ENCODE results near the gene RABGAP1L. TPM values are rescaled to one million over a fixed set of nuclear protein-coding genes. Genes with fewer than 3 reads are reported as not detected.

Gene RABGAP1L
- total and polyA plus RNA-seq, 10 of the 15 experiments (the other 5 are each of a cell fraction or from before 2014, with no cell fraction given), result 5.8 to 194 (median 113) TPM

DNA sequence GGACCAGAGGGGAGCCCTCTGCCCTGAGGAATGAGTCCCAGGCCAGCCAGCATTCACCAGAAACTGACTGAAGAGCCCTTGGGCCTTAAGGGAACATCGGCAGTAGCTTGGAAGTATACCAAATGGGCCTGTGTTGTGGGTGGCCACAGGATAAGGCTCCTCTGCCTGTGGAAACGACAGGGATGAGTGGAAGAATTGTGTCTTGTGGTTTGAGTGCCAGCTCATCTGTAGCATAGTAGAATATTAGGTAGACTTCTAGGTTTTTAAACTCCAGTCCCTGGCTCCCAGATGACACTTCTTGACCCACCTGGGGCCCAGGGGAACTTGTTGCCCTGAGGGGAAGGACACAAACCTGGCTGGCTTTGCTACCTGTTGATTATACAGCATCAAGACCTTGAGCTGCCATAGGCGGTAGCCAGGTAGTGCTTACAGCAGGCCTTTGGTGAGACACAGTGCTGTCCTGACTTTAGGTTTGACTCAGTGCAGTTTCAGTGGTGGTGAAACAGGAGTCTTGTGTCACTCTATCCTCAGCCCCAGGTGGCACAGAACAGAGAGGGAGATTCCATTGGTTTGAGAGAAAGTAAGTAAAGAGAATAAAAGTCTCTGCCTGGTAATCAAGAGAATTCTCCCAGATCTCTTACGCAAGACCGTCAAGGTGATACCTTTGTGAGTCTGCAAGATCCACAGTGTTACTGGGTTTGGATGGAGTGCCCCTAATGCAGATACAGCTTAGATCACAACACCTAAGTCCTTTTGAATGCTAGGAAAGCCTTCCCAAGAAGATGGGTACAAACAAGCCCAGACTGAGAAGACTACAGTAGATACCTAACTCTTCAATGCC lies 50.2 kb downstream of the RABGAP1L start (continued):
- TF ChIP-seq, protein P1, sequence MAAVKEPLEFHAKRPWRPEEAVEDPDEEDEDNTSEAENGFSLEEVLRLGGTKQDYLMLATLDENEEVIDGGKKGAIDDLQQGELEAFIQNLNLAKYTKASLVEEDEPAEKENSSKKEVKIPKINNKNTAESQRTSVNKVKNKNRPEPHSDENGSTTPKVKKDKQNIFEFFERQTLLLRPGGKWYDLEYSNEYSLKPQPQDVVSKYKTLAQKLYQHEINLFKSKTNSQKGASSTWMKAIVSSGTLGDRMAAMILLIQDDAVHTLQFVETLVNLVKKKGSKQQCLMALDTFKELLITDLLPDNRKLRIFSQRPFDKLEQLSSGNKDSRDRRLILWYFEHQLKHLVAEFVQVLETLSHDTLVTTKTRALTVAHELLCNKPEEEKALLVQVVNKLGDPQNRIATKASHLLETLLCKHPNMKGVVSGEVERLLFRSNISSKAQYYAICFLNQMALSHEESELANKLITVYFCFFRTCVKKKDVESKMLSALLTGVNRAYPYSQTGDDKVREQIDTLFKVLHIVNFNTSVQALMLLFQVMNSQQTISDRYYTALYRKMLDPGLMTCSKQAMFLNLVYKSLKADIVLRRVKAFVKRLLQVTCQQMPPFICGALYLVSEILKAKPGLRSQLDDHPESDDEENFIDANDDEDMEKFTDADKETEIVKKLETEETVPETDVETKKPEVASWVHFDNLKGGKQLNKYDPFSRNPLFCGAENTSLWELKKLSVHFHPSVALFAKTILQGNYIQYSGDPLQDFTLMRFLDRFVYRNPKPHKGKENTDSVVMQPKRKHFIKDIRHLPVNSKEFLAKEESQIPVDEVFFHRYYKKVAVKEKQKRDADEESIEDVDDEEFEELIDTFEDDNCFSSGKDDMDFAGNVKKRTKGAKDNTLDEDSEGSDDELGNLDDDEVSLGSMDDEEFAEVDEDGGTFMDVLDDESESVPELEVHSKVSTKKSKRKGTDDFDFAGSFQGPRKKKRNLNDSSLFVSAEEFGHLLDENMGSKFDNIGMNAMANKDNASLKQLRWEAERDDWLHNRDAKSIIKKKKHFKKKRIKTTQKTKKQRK (IDR thresholded peaks at IDR 0.05; ENCODE audit: low read depth, low read length), result no peak
- TF ChIP-seq RAD21 (IDR thresholded peaks at IDR 0.05; ENCODE audit: insufficient read depth, low read depth, low read length) (no peak), MXI1 (IDR thresholded peaks at IDR 0.05; ENCODE audit: low read depth, low read length) (no peak), YY1 (IDR thresholded peaks at IDR 0.05; ENCODE audit: low read depth, low read length) (no peak), EED (IDR thresholded peaks at IDR 0.05; ENCODE audit: low read depth) (peak; percentile 85), PML (IDR thresholded peaks at IDR 0.05; ENCODE audit: low read length) (no peak), TAF1 (IDR thresholded peaks at IDR 0.05; ENCODE audit: borderline replicate concordance, low read depth, low read length) (no peak), HDGF (IDR thresholded peaks at IDR 0.05) (no peak)
- TF ChIP-seq, protein P2, sequence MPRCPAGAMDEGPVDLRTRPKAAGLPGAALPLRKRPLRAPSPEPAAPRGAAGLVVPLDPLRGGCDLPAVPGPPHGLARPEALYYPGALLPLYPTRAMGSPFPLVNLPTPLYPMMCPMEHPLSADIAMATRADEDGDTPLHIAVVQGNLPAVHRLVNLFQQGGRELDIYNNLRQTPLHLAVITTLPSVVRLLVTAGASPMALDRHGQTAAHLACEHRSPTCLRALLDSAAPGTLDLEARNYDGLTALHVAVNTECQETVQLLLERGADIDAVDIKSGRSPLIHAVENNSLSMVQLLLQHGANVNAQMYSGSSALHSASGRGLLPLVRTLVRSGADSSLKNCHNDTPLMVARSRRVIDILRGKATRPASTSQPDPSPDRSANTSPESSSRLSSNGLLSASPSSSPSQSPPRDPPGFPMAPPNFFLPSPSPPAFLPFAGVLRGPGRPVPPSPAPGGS (IDR thresholded peaks at IDR 0.05; ENCODE audit: borderline replicate concordance, insufficient read depth, low read depth, low read length, poor library complexity, severe bottlenecking), result no peak
- TF ChIP-seq, protein P3, sequence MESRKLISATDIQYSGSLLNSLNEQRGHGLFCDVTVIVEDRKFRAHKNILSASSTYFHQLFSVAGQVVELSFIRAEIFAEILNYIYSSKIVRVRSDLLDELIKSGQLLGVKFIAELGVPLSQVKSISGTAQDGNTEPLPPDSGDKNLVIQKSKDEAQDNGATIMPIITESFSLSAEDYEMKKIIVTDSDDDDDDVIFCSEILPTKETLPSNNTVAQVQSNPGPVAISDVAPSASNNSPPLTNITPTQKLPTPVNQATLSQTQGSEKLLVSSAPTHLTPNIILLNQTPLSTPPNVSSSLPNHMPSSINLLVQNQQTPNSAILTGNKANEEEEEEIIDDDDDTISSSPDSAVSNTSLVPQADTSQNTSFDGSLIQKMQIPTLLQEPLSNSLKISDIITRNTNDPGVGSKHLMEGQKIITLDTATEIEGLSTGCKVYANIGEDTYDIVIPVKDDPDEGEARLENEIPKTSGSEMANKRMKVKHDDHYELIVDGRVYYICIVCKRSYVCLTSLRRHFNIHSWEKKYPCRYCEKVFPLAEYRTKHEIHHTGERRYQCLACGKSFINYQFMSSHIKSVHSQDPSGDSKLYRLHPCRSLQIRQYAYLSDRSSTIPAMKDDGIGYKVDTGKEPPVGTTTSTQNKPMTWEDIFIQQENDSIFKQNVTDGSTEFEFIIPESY (IDR thresholded peaks at IDR 0.05), result no peak
- TF ChIP-seq, protein P4, sequence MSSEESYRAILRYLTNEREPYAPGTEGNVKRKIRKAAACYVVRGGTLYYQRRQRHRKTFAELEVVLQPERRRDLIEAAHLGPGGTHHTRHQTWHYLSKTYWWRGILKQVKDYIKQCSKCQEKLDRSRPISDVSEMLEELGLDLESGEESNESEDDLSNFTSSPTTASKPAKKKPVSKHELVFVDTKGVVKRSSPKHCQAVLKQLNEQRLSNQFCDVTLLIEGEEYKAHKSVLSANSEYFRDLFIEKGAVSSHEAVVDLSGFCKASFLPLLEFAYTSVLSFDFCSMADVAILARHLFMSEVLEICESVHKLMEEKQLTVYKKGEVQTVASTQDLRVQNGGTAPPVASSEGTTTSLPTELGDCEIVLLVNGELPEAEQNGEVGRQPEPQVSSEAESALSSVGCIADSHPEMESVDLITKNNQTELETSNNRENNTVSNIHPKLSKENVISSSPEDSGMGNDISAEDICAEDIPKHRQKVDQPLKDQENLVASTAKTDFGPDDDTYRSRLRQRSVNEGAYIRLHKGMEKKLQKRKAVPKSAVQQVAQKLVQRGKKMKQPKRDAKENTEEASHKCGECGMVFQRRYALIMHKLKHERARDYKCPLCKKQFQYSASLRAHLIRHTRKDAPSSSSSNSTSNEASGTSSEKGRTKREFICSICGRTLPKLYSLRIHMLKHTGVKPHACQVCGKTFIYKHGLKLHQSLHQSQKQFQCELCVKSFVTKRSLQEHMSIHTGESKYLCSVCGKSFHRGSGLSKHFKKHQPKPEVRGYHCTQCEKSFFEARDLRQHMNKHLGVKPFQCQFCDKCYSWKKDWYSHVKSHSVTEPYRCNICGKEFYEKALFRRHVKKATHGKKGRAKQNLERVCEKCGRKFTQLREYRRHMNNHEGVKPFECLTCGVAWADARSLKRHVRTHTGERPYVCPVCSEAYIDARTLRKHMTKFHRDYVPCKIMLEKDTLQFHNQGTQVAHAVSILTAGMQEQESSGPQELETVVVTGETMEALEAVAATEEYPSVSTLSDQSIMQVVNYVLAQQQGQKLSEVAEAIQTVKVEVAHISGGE (CRISPR knock-in tag; IDR thresholded peaks at IDR 0.05), result no peak

All from GM12878 (cell line).